ENCODE results near the gene GLYR1. TPM values are rescaled to one million over a fixed set of nuclear protein-coding genes. Genes with fewer than 3 reads are reported as not detected.

GLYR1 gene
- total and polyA plus RNA-seq, 9 of the 15 experiments (the other 6 are each of a cell fraction or from before 2014, with no cell fraction given): 6.7 to 99.2 (median 60.2) TPM

- TF ChIP-seq NKRF (IDR thresholded peaks at IDR 0.05; ENCODE audit: borderline replicate concordance): no peak
- peak; percentile 73 for TF ChIP-seq CXXC5 (CRISPR knock-in tag; IDR thresholded peaks at IDR 0.05)
- TF ChIP-seq, protein P1, sequence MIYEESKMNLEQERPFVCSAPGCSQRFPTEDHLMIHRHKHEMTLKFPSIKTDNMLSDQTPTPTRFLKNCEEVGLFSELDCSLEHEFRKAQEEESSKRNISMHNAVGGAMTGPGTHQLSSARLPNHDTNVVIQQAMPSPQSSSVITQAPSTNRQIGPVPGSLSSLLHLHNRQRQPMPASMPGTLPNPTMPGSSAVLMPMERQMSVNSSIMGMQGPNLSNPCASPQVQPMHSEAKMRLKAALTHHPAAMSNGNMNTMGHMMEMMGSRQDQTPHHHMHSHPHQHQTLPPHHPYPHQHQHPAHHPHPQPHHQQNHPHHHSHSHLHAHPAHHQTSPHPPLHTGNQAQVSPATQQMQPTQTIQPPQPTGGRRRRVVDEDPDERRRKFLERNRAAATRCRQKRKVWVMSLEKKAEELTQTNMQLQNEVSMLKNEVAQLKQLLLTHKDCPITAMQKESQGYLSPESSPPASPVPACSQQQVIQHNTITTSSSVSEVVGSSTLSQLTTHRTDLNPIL (CRISPR knock-in tag; IDR thresholded peaks at IDR 0.05): no peak
- peak; percentile 52 for TF ChIP-seq ZFP36 (IDR thresholded peaks at IDR 0.05; ENCODE audit: low read depth, low read length, partially characterized antibody)
- no peak for TF ChIP-seq AFF1 (IDR thresholded peaks at IDR 0.05; ENCODE audit: low read depth in 1 of 2, partially characterized antibody in 2 of 2)
- no peak for TF ChIP-seq ZNF354B (CRISPR knock-in tag; IDR thresholded peaks at IDR 0.05)
- peak in 1 of 2 experiments; percentile 49; a peak in 2 of 4 replicates for TF ChIP-seq MNT (conservative IDR thresholded peaks at IDR 0.05)
- TF ChIP-seq, protein P2, sequence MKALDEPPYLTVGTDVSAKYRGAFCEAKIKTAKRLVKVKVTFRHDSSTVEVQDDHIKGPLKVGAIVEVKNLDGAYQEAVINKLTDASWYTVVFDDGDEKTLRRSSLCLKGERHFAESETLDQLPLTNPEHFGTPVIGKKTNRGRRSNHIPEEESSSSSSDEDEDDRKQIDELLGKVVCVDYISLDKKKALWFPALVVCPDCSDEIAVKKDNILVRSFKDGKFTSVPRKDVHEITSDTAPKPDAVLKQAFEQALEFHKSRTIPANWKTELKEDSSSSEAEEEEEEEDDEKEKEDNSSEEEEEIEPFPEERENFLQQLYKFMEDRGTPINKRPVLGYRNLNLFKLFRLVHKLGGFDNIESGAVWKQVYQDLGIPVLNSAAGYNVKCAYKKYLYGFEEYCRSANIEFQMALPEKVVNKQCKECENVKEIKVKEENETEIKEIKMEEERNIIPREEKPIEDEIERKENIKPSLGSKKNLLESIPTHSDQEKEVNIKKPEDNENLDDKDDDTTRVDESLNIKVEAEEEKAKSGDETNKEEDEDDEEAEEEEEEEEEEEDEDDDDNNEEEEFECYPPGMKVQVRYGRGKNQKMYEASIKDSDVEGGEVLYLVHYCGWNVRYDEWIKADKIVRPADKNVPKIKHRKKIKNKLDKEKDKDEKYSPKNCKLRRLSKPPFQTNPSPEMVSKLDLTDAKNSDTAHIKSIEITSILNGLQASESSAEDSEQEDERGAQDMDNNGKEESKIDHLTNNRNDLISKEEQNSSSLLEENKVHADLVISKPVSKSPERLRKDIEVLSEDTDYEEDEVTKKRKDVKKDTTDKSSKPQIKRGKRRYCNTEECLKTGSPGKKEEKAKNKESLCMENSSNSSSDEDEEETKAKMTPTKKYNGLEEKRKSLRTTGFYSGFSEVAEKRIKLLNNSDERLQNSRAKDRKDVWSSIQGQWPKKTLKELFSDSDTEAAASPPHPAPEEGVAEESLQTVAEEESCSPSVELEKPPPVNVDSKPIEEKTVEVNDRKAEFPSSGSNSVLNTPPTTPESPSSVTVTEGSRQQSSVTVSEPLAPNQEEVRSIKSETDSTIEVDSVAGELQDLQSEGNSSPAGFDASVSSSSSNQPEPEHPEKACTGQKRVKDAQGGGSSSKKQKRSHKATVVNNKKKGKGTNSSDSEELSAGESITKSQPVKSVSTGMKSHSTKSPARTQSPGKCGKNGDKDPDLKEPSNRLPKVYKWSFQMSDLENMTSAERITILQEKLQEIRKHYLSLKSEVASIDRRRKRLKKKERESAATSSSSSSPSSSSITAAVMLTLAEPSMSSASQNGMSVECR (CRISPR knock-in tag; IDR thresholded peaks at IDR 0.05): peak; percentile 61; the same call in 1 of the 2 replicates
- no peak for TF ChIP-seq FOXK2 (conservative IDR thresholded peaks at IDR 0.05 in 1 of 2, IDR thresholded peaks at IDR 0.05 in 1 of 2; ENCODE audit: low read depth in 2 of 2)
- no peak for TF ChIP-seq DLX4 (CRISPR knock-in tag; IDR thresholded peaks at IDR 0.05)
Observed at GRCh38 chr16:4801962-4802658, 45.0 kb downstream of the GLYR1 start, which contains the start of gene ROGDI (continued).

Data from K562 (cell line).